ENCODE measurements around the gene SNRNP70.
"Not testable (repeated sequence)": the region's sequence is repeated elsewhere in the genome, so short reads cannot be mapped to it uniquely, and the experiment has no call there.

DNA sequence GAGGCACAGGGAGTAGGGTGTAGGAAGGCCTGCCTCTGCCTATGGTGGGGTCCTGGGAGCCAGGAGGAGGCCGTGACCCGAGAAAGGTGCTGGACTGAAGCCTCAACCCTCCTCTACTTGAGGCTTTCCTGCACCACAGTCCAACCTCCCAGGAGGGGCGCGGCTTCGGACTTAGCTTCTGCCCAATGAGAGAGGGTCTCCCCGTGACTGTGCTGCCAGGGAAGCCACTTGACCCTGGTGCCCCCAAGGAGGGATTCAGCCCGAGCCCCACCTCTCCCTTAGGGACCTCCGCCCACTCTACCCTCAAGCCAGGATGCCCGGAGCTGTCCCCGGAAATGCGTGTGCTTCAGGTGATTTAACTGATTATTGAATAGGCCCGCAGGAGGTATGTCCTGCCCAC is 36.2 kb upstream of the SNRNP70 start, which contains the start of gene CGB8:
- TF ChIP-seq, protein P1, sequence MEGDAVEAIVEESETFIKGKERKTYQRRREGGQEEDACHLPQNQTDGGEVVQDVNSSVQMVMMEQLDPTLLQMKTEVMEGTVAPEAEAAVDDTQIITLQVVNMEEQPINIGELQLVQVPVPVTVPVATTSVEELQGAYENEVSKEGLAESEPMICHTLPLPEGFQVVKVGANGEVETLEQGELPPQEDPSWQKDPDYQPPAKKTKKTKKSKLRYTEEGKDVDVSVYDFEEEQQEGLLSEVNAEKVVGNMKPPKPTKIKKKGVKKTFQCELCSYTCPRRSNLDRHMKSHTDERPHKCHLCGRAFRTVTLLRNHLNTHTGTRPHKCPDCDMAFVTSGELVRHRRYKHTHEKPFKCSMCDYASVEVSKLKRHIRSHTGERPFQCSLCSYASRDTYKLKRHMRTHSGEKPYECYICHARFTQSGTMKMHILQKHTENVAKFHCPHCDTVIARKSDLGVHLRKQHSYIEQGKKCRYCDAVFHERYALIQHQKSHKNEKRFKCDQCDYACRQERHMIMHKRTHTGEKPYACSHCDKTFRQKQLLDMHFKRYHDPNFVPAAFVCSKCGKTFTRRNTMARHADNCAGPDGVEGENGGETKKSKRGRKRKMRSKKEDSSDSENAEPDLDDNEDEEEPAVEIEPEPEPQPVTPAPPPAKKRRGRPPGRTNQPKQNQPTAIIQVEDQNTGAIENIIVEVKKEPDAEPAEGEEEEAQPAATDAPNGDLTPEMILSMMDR (conservative IDR thresholded peaks at IDR 0.05 in 1 of 2, IDR thresholded peaks at IDR 0.05 in 1 of 2; ENCODE audit: extremely low read depth in 1 of 2, insufficient read depth in 1 of 2, low read depth in 1 of 2, low read length in 2 of 2), result not testable (repeated sequence)
- not testable (repeated sequence) for TF ChIP-seq EZH2 (IDR thresholded peaks at IDR 0.05; ENCODE audit: borderline replicate concordance, low read length)

All from mammary epithelial cell (primary cell).